ENCODE data around the gene AFG3L2.

AFG3L2 gene

DNA sequence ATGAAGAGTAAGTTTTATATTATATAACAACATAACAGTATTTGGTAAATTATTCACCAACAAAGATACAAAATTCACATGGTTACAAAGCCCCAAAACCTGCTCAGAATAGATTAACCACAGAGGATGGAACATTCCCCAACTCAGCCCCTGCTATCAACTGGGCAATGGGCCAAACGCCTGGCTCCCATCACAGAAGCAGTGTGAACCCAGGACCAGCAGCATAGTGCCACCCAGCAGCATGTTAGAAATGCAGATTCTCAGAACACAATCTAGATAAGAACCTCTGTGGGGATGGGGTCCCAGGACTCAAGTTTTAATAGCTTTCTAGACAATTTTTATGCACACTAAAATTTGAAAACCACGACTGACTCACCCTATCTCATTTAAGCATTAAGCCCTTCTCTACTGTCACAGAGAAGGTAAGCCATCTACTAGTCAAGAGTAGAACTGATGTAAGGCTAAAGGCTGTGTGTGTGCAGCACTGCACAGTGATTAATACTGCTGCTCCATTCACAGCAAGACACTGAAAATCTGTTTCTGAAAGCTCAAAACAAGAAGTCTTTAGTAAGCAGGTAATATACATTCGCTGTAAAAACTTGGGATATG is 15.2 kb downstream of the AFG3L2 start:
- DNase-seq (ENCODE audit: low read depth, low spot score), result no peak

DNA sequence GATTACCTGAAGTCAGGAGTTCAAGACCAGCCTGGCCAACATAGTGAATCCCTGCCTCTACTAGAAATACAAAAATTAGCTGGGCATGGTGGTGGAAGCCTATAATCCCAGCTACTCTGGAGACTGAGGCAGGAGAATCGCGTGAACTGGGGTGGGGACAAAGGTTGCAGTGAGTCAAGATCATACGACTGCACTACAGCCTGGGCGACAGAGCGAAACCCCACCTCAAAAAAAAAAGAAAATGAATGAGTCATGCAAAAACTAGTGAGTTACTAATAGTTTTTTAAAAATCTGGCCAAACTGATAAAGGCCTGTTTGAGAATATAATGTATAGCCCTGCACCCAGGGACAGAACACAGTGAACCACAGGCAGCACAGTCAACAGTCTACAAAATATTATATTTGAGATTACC is 17.5 kb downstream of the AFG3L2 start:
- no peak for DNase-seq (ENCODE audit: low read depth, low spot score)

DNA sequence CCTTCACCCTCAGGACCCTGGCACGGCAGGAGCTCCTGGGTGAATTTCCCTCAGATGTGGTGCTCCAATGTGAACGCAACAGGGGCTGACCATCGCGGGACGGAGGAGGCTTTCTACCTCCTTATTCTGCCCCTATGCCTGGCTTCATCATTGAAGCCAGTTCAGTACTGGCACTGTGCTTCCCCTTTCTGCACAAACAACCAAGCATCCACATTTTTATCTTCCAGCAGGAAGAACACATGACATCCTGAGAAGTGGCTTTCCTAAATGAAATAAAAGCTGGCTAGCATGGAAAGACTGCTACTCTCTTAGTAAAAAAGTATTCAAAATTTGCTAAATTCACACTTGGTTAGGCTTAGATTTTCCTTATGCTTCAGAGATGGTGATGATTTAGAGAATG is 24.8 kb downstream of the AFG3L2 start:
- DNase-seq (ENCODE audit: low read depth, low spot score), result no peak

GRCh38 chr18:12347895-12348294 is 29.1 kb downstream of the AFG3L2 start:
- no peak for DNase-seq (ENCODE audit: low read depth, low spot score)

- DNase-seq (ENCODE audit: low read depth, low spot score), result no peak
These were observed 30.8 kb downstream of the AFG3L2 start for GRCh38 chr18:12346240-12346565.

DNA sequence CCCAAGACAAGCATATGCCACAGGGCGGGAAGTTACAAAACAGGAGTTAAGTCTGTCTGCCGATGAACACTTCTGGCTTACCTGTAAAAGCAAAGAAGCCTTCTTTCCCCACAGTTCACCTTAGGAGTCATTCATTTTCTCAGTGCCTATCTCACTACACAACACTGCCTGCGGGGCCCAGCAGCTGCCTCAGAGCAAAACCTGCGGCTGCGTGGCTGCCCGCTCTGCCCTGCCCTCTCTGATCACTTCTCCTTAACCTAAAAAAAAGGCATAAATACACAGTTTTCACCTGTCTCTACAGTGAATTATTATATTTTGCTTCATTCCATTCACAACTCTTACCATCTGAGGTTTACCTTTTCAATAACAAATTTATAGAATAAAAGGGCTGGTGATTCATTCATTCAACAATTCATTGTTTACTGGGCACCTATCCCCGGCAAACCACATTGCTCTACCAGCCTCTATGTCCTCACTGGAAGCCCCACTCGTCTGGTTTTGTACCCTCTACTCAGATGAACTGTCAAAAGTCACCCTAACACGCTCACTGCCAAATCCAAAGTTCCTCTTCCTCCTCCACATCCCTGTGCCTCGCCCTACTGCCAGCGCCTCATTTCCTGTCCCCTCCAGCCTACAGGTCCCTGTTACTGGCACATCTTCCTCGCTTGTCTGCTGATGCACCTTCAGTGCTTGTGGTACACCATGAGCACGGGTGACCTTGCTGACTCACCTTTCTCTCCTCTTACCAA is 31.4 kb downstream of the AFG3L2 start:
- DNase-seq (ENCODE audit: low read depth, low spot score), result no peak

- no peak for DNase-seq (ENCODE audit: low read depth, low spot score)
These were observed 34.4 kb downstream of the AFG3L2 start for GRCh38 chr18:12342661-12343060.

GRCh38 chr18:12340945-12341660 is 35.9 kb downstream of the AFG3L2 start:
- DNase-seq (ENCODE audit: low read depth, low spot score), result no peak

- DNase-seq (ENCODE audit: low read depth, low spot score), result no peak
These were observed 38.6 kb downstream of the AFG3L2 start for GRCh38 chr18:12338382-12338781.

GRCh38 chr18:12336887-12337286 is 40.1 kb downstream of the AFG3L2 start:
- DNase-seq (ENCODE audit: low read depth, low spot score), result no peak

DNA sequence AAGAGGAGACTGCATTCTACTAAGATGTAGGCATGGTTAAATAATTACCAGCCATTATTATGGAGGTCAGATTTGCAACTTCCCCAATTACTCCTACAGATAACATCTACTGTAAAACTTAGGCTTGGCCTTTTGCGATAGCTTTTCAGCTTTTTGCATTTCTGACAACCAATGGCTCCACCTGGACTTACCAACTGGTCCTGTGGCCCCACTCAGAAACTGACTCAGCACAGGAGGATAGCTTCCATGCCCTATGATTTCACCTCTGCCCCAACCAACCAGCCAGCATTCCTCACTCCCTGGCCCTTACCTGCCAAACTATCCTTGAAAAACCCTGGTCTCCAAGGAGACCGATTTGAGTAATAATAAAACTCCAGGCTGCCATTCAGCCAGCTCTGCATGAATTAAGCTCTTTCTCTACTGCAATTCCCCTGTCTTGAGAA is 40.8 kb downstream of the AFG3L2 start:
- DNase-seq (ENCODE audit: low read depth, low spot score), result no peak

- no peak for DNase-seq (ENCODE audit: low read depth, low spot score)
These were observed 41.5 kb downstream of the AFG3L2 start for GRCh38 chr18:12335503-12335902.

DNA sequence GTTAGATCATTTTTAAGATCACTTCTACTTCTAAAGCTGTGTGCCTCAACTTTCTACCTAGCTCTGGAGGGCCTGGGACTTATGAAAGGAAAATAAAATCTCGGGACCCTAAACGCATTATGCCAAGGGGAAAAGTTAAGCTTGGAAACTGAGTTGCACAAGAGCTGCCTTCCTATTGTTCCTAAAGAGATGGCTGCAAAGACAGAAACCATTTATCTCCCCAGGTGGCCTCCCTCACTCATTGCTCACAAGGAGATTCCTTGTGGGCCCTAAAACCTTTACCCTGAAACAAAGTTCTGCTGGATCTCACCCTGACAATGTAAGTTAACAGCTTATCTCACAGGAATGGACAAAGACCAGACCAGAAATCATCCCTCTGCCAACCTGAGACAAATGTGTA is 42.2 kb downstream of the AFG3L2 start:
- DNase-seq (ENCODE audit: low read depth, low spot score), result no peak

GRCh38 chr18:12334366-12334808 is 42.6 kb downstream of the AFG3L2 start:
- DNase-seq (ENCODE audit: low read depth, low spot score), result no peak

DNA sequence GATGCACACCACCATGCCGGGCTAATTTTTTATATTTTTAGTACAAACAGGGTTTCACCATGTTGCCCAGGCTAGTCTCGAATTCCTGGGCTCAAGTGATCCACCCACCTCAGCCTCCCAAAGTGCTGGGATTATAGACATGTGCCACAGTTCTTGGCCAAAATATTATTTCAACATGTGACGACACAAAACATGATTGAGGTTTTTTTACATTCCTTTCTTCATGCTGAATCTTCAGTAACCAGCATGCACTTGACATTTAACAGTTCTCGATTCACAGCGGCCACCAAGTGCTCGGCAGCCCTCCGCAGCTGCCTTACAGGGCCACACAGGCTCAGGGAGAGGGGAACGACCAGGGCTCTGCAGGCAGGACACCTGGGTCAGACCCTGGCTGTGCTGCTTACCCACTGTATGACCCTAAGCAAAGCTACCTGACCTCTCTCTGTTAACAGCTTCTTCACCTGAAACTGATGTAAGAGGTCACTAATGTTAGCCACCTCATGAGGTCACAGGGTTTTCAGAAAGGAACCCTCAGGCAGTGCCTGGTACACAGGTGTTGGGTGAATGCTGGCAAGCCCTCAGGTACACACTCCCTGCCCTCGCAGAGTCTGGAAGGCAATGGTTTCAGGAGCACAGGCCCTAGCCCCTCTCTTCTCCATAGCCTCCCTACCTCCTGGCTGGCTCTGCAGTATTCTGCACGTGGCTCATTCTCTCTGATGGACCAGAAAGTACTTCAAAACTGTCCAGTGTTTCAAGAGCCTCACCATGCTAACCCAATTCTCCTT is 43.3 kb downstream of the AFG3L2 start:
- no peak for DNase-seq (ENCODE audit: low read depth, low spot score)

DNA sequence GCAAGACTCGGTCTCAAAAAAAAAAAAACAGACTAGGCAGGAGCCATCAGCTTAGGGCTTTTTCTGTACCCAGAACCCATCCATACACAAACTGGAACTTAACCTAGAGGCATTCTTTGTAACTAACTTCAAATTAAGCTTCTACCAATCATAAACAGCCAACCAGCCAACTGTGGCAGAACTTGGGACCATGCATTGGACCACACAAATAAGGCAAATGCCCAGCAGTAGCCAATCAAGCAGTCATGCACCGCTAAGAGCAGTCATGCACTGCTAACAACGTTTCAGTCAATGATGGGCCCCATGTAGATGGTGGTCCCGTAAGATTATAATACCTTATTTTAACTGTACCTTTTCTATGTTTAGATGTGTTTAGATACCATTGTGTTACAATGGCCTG is 46.3 kb downstream of the AFG3L2 start:
- no peak for DNase-seq (ENCODE audit: low read depth, low spot score)

GRCh38 chr18:12329125-12329698 is 47.8 kb downstream of the AFG3L2 start:
- no peak for DNase-seq (ENCODE audit: low read depth, low spot score)

- DNase-seq (ENCODE audit: low read depth, low spot score), result no peak
These were observed 48.7 kb downstream of the AFG3L2 start for GRCh38 chr18:12328179-12328823.

- DNase-seq (ENCODE audit: low read depth, low spot score), result no peak
These were observed 49.4 kb downstream of the AFG3L2 start for GRCh38 chr18:12327510-12328178.

DNA sequence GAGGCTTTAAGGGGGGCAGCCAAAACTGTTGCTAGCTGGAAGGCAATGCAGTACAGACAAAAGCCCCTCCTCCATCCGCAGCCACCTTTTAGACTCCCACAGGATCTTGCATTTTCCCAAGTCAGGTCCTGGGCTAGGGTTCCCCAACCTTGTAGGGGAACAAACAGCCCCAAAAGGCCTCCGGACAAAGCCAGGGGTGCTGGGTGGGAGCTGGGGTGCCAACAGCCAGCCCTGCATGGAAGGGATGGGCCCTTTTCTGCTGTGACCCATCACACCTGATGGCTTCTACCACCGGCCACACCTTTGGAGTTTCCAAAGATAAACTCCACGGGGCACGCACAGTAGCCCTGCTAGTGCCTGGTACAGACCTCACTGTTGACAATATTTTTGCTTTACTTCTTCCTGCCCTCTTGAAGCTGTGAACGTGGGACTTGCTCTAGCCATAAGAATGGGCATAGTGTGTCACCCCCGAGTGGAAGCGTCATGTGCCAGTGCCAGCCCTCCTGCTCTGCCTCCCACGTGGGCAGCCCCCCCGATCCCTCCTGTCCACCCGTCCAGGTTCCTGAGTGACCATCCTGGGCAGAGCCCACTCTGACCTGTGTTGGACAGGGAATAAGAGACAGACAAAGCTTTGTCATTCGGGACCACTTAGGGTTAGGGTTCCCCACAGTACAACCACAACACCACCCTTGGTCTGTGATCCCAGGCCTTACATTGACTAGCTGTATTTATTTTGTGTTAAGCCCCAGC is 50.1 kb downstream of the AFG3L2 start:
- DNase-seq (ENCODE audit: low read depth, low spot score), result no peak
